Endodermal cell (in vitro differentiated cells): Measurements from ENCODE around the gene NOD1. TPM values are rescaled to one million over a fixed set of nuclear protein-coding genes. Genes with fewer than 3 reads are reported as not detected.

Source experiments
- DNase-seq: peaks from one replicate; pipeline ENCODE4 v3.0.0-alpha.2; 2017
- H3K27ac ChIP-seq: 2 replicates; pipeline ENCODE4 v1.5.1; 2013; ENCODE audit warnings: mild to moderate bottlenecking, low read depth, low read length, moderate library complexity
- H3K27me3 ChIP-seq: 2 replicates; pipeline ENCODE4 v1.6.1; 2013; ENCODE audit warnings: mild to moderate bottlenecking, low read length, moderate library complexity; ENCODE audit not compliant: insufficient read depth, control insufficient read depth, poor library complexity, severe bottlenecking
- H3K36me3 ChIP-seq: 2 replicates; pipeline ENCODE4 v1.7.0; 2013; ENCODE audit warnings: mild to moderate bottlenecking, low read length, moderate library complexity; ENCODE audit not compliant: control insufficient read depth, insufficient read depth
- H3K4me1 ChIP-seq: one replicate; pipeline ENCODE4 v1.7.0; 2013; ENCODE audit warnings: low read length; ENCODE audit not compliant: control insufficient read depth, insufficient read depth
- H3K4me3 ChIP-seq: 2 replicates; pipeline ENCODE4 v1.5.1; 2013; ENCODE audit warnings: mild to moderate bottlenecking, low read length, moderate library complexity
- H3K9ac ChIP-seq: 2 replicates; pipeline ENCODE4 v1.6.1; 2013; ENCODE audit warnings: mild to moderate bottlenecking, low read length, moderate library complexity; ENCODE audit not compliant: poor library complexity, severe bottlenecking; ENCODE audit errors: extremely low read depth
- H3K9me3 ChIP-seq: 2 replicates; pipeline ENCODE4 v1.6.1; 2013; ENCODE audit warnings: mild to moderate bottlenecking, low read length, moderate library complexity; ENCODE audit not compliant: control insufficient read depth
- H3K27ac Mint-ChIP-seq: 2 replicates; pipeline ENCODE4 v1.8.0; 2020; ENCODE audit warnings: mixed read lengths
- H3K27me3 Mint-ChIP-seq: 2 replicates; pipeline ENCODE4 v1.8.0; 2021; ENCODE audit warnings: mild to moderate bottlenecking, mixed read lengths; ENCODE audit not compliant: insufficient read depth
- H3K36me3 Mint-ChIP-seq: 2 replicates; pipeline ENCODE4 v1.8.0; 2020; ENCODE audit warnings: low read depth, mixed read lengths
- H3K4me1 Mint-ChIP-seq: 2 replicates; pipeline ENCODE4 v1.8.0; 2020; ENCODE audit warnings: mixed read lengths
- H3K4me3 Mint-ChIP-seq: 2 replicates; pipeline ENCODE4 v1.8.0; 2020; ENCODE audit warnings: mild to moderate bottlenecking, moderate library complexity, mixed read lengths
- H3K9me3 Mint-ChIP-seq: 2 replicates; pipeline ENCODE4 v1.8.0; 2020; ENCODE audit warnings: mild to moderate bottlenecking, mixed read lengths
- CTCF ChIP-seq: fragments of 200-600 bp; sonication (generic); conservative IDR thresholded peaks from 2 replicates; pipeline ENCODE4 v1.5.0; 2021; ENCODE audit warnings: antibody characterized with exemption, mild to moderate bottlenecking
- WGBS, 2 experiments: methylation state at CpG; one replicate each; pipeline versions ENCODE4 v1.1.5 to v1.1.7; 2013; ENCODE audit warnings: missing lambda C conversion rate in 2 of 2, mixed read lengths in 1 of 2; ENCODE audit not compliant: insufficient coverage in 1 of 2, insufficient read length in 1 of 2; 5-methylcytosine and 5-hydroxymethylcytosine counted together
- total RNA-seq, 2 donors: library from RNA; stranded (reverse); fragmentation: NEBNext Ultra II Directional in 1 of 2; extraction: Animal tissue kit (Norgen Biotek cat#: 25700) in 1 of 2; gene quantifications; 2 replicates in 1 of 2; 3 replicates in 1 of 2; pipeline ENCODE4 v1.2.1, GENCODE V29; 2021

Gene NOD1
- total RNA-seq, 2 donors from 2014 or later = 3.3 to 3.4 TPM

- Mint-ChIP-seq H3K4me1 (peaks cover 32% of the 10 kb centered on the region), H3K27ac (peak overlapping the region; percentile 4), H3K4me3 (no peak overlapping the region), H3K9me3 (no peaks in the 10 kb centered on the region), H3K27me3 (peaks cover 44% of the 10 kb centered on the region), H3K36me3 (no peaks in the 10 kb centered on the region)
- no peak overlapping the region for H3K9ac ChIP-seq
- WGBS, 2 experiments = 76 to 78% methylated on average over 6 of the region's 6 CpGs
- H3K4me1 ChIP-seq = peaks cover 4% of the 10 kb centered on the region
- no peaks in the 10 kb centered on the region for H3K36me3 ChIP-seq
- peaks cover 45% of the 10 kb centered on the region for H3K27me3 ChIP-seq
- no peak for TF ChIP-seq CTCF
- no peaks in the 10 kb centered on the region for H3K9me3 ChIP-seq
- no peak overlapping the region for H3K4me3 ChIP-seq
- no peak for DNase-seq
- peak overlapping the region; percentile 33 for H3K27ac ChIP-seq
Observed at GRCh38 chr7:30470771-30471170, 7.8 kb downstream of the NOD1 start.

GRCh38 chr7:30470163-30470770 is 8.3 kb downstream of the NOD1 start:
- H3K9ac ChIP-seq = no peak overlapping the region
- Mint-ChIP-seq H3K4me3 (no peak overlapping the region), H3K27ac (no peak overlapping the region)

GRCh38 chr7:30469303-30469702 is 9.3 kb downstream of the NOD1 start:
- Histone ChIP-seq H3K9me3 (no peaks in the 10 kb centered on the region), H3K27ac (peak overlapping the region; percentile 69), H3K9ac (no peak overlapping the region), H3K4me1 (peaks cover 4% of the 10 kb centered on the region), H3K36me3 (no peaks in the 10 kb centered on the region), H3K27me3 (peaks cover 30% of the 10 kb centered on the region), H3K4me3 (no peak overlapping the region)
- H3K27ac Mint-ChIP-seq = peak overlapping the region; percentile 77
- H3K4me3 Mint-ChIP-seq = no peak overlapping the region
- TF ChIP-seq CTCF = peak; percentile 69
- 16 to 34% methylated on average over 4 to 5 of the region's 5 CpGs for WGBS, 2 experiments
- H3K9me3 Mint-ChIP-seq = no peaks in the 10 kb centered on the region
- H3K27me3 Mint-ChIP-seq = peaks cover 29% of the 10 kb centered on the region
- H3K4me1 Mint-ChIP-seq = peaks cover 32% of the 10 kb centered on the region
- H3K36me3 Mint-ChIP-seq = no peaks in the 10 kb centered on the region
- DNase-seq = peak; percentile 90

More at GRCh38 chr7:30470163-30470770, 8.3 kb downstream of the NOD1 start:
- peak; percentile 48 for DNase-seq
- Histone ChIP-seq H3K27me3 (peaks cover 40% of the 10 kb centered on the region), H3K4me1 (peaks cover 4% of the 10 kb centered on the region), H3K27ac (peak overlapping the region; percentile 69), H3K36me3 (no peaks in the 10 kb centered on the region), H3K9me3 (no peaks in the 10 kb centered on the region), H3K4me3 (no peak overlapping the region)
- peaks cover 32% of the 10 kb centered on the region for H3K4me1 Mint-ChIP-seq
- H3K9me3 Mint-ChIP-seq = no peaks in the 10 kb centered on the region
- peaks cover 39% of the 10 kb centered on the region for H3K27me3 Mint-ChIP-seq
- WGBS, 2 experiments = 91 to 92% methylated on average over 12 to 14 of the region's 14 CpGs
- no peak for TF ChIP-seq CTCF
- H3K36me3 Mint-ChIP-seq = no peaks in the 10 kb centered on the region
